ENCODE measurements around the gene DPY19L2.
"Not testable (repeated sequence)": the region's sequence is repeated elsewhere in the genome, so short reads cannot be mapped to it uniquely, and the experiment has no call there.

- TF ChIP-seq EZH2 (IDR thresholded peaks at IDR 0.05; ENCODE audit: insufficient read depth, poor library complexity, severe bottlenecking); EZH2phosphoT487 (IDR thresholded peaks at IDR 0.05; ENCODE audit: insufficient read depth, low read depth): not testable (repeated sequence)
Observed at GRCh38 chr12:63715107-63715625, 46.9 kb upstream of the DPY19L2 start.

Measured in GM23248 (cell line).